NCI-H1417 treated with DMSO at 0.1 percent for 48 hours (cell line): ENCODE data around the gene GNG5.
"Not testable (repeated sequence)": the region's sequence is repeated elsewhere in the genome, so short reads cannot be mapped to it uniquely, and the experiment has no call there.

ENCODE experiments used
- DNase-seq: peaks from one replicate; lab custom pipeline; 2025; lab: John Stamatoyannopoulos, UW

The GNG5 gene

DNA sequence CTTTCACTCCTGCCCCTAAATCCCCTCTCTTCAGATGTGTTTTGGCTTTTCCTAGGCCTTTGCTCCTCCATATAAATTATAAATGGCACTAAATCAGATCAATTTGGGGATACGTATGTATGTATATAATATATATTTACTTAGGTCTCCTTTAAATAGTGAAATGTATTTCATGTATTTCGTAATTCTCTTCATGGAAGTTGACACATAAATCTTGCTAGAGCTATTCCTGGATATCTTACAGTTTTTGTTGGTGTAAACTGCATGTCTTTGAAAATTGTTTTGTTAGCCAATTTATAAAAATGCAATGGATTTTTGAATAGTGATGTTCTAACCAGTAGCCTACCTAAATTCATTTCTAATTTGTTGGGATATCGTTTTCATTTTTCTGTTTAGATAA is 18.3 kb downstream of the GNG5 start:
- no peak for DNase-seq

DNA sequence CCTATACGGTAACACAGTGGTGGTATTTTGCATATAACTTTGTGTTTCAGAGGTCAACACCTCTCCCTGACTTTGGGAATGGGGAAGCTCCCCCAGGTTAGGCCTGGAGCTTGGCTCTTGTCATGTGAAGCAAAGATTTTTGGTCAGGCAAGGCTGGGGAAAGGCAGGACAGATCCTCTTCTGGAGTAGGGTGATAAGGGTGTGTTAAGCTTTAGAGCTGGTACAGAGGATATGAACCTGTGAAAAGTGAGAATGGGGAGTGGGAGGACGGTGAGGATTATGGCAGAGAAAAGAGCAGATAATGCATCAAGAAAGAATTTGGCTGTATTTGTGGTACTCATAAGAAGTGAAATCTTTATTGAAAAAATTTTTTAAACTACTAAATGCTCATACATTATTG is 25.1 kb downstream of the GNG5 start:
- no peak for DNase-seq

DNA sequence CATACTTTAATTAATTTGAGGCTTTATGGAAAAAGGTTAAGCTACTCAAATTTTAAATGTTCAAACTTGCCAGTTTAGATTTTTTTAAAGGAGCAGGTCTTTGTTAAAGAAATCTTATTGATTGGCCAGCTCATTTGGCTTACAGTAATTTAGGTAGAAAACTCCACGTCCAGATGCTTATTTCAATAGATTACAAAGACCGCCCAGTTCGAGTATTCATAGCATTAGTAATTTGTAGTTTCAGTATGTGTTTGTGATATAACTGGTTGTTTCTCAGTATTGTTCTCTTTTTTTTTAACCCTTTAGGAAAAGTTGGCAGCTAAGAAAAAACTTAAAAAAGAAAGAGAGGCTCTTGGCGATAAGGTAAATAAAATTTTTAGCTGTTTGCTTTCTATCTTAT is 25.7 kb downstream of the GNG5 start:
- DNase-seq, result no peak

DNA sequence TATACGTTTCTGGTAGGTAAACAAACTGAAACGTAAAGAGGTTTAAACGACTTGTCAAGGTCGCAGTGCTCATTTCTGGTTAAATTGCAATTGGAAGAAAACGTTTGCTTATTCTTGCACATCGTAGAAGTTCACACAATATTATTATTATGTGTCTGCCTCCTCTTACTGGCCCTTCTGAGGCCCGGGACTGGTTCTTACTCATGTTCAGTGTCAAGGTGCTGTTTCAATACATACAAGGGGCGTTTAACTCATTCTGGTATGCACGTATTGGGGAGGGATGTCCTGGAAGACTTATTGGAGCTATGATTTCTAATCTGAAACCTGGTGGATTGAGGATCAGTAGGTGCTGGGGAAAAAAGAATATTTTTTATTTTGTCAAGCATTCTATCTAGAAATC is 26.4 kb downstream of the GNG5 start:
- no peak for DNase-seq

GRCh38 chr1:84478876-84479868 is 27.2 kb downstream of the GNG5 start, which contains the start of gene RPF1:
TSS of gene RPF1 (plus strand) at chr1:84479266. CDS start at chr1:84479282, 16 bp downstream.
- peak; percentile 62 for DNase-seq

- DNase-seq, result no peak
Measured at GRCh38 chr1:84476225-84476624, 30.2 kb downstream of the GNG5 start.

- no peak for DNase-seq
Measured at GRCh38 chr1:84467298-84467697, 39.1 kb downstream of the GNG5 start.

DNA sequence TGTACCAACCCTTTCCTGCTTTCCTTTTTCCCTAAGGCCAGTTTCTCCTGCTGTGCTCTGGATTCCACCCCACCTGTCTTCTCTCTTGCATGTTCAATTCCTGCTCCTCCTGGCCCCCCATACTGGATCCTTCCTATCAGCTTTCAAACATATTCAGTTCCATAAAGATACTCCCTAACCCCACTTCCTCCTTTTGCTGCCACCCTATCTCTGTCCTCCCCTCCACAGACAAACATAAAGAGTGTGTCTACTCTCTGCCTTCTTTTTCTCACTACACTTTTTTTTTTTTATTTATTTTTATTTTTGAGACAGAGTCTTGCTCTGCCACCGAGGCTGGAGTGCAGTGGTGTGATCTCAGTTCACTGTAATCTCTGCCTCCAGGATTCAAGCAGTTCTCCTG is 44.3 kb downstream of the GNG5 start:
- no peak for DNase-seq

- no peak for DNase-seq
Measured at GRCh38 chr1:84452436-84452835, 53.9 kb downstream of the GNG5 start.

DNA sequence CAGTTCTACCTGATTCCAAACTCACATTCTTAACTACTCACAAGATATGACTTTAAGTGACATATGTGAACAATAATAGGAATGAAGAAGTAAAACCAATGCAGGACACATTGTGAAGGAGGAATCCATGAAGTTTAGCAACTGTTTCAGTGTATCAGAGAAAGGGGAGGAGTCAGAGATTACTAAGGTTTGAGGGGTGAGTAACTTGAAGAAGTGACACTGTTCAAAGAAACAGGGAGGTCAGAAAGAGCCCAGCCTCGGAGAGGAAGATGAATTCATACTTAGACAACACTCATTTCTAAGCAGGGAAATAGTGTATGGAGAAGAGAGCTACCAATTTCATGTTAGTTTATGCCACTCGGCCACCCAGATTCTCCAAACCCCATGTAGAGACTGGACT is 55.5 kb downstream of the GNG5 start:
- no peak for DNase-seq

- DNase-seq, result not testable (repeated sequence)
Measured at GRCh38 chr1:84448704-84449103, 57.7 kb downstream of the GNG5 start.
